Vagina (tissue), 2 donors: ENCODE measurements around the gene DNAH1.

ENCODE experiments used
- CTCF ChIP-seq, 3 experiments: fragments of 450-650 bp in 2 of 3; fragments of 200-600 bp in 1 of 3; sonication (generic) in 1 of 3; IDR thresholded peaks; one replicate each; pipeline ENCODE4 v1.5.1; 2017 to 2019; ENCODE audit warnings: antibody characterized with exemption in 3 of 3, mild to moderate bottlenecking in 2 of 3, moderate library complexity in 2 of 3
- POLR2A ChIP-seq, 2 donors: fragments of 450-650 bp; IDR thresholded peaks; one replicate each; pipeline ENCODE4 v1.6.1; 2017; ENCODE audit warnings: antibody characterized with exemption in 2 of 2, mild to moderate bottlenecking in 2 of 2, moderate library complexity in 2 of 2

GRCh38 chr3:52354676-52355075 is 38.6 kb downstream of the DNAH1 start:
- no peak for TF ChIP-seq CTCF (IDR thresholded peaks at IDR 0.05)
- TF ChIP-seq POLR2A (IDR thresholded peaks at IDR 0.05), result no peak
